Adrenal gland (tissue), 12 donors: ENCODE results near the gene SP140L. TPM values are rescaled to one million over a fixed set of nuclear protein-coding genes. Genes with fewer than 3 reads are reported as not detected.

Experiments
- DNase-seq, 7 donors: peaks; one replicate each; pipeline ENCODE4 v3.0.0-alpha.2; 2019 to 2020
- H3K27ac ChIP-seq, 5 donors: fragments of 200-600 bp; sonication (generic) in 4 of 5; 1 replicate in 3 of 5; 2 replicates in 2 of 5; pipeline versions ENCODE4 v1.5.1 to v1.8.0; 2016 to 2020; ENCODE audit warnings: mild to moderate bottlenecking in 1 of 5
- H3K27me3 ChIP-seq: fragments of 200-600 bp; 2 replicates; pipeline ENCODE4 v1.8.0; 2021
- H3K36me3 ChIP-seq, 2 donors: fragments of 200-600 bp; replicated peaks in 1 of 2; 1 replicate in 1 of 2; 2 replicates in 1 of 2; pipeline versions ENCODE4 v1.5.1 to v1.8.0; 2018 to 2022
- H3K4me1 ChIP-seq, 2 donors: fragments of 200-600 bp; replicated peaks in 1 of 2; 1 replicate in 1 of 2; 2 replicates in 1 of 2; pipeline versions ENCODE4 v1.5.1 to v1.8.0; 2018 to 2021
- H3K4me3 ChIP-seq, 4 donors: fragments of 200-600 bp; sonication (generic) in 3 of 4; one replicate each; pipeline ENCODE4 v1.5.1; 2016 to 2018
- H3K9me3 ChIP-seq, 3 donors: fragments of 200-600 bp; sonication (generic) in 1 of 3; replicated peaks in 1 of 3; 1 replicate in 2 of 3; 2 replicates in 1 of 3; pipeline versions ENCODE4 v1.5.1 to v1.8.0; 2016 to 2021
- POLR2A ChIP-seq, 2 donors: fragments of 450-650 bp; IDR thresholded peaks; one replicate each; pipeline ENCODE4 v1.6.1; 2017; ENCODE audit warnings: antibody characterized with exemption in 2 of 2, mild to moderate bottlenecking in 2 of 2, moderate library complexity in 1 of 2
- WGBS, 4 donors: extraction: QIAGEN DNeasy Blood & Tissue Kit in 2 of 4; methylation state at CpG; one replicate each; pipeline versions ENCODE4 v1.1.5 to v1.1.7; 2013 to 2017; 5-methylcytosine and 5-hydroxymethylcytosine counted together
- intact Hi-C, 2 donors: fragments of 100-400 bp; cut with DNase I; formaldehyde crosslinking; loops; one replicate each; pipeline versions ENCODE4 v1.14.1 to v1.15.0; 2022 to 2023
- polyA plus RNA-seq, 3 donors: library from polyadenylated mRNA; stranded (reverse); fragments of 200-250 nt in 2 of 3; fragments of 350-450 nt in 1 of 3; fragmentation: Illumina TruSeq in 1 of 3; extraction: RNeasy Lipid Tissue Mini Kit (QIAGEN cat#74804) in 1 of 3; gene quantifications; one replicate each; pipeline ENCODE4 v1.2.3, GENCODE V29; 2013 to 2014
- total RNA-seq, 9 donors: library from RNA; depleted of rRNA in 4 of 9; stranded (reverse); fragments of >200 nt in 4 of 9; fragments of 120-200 nt in 1 of 9; fragmentation: NEBNext Ultra II Directional in 1 of 9; extraction: Animal tissue kit (Norgen Biotek cat#: 25700) in 1 of 9; gene quantifications; one replicate each; pipeline versions ENCODE4 v1.1.0 to v1.2.4, GENCODE V29; 2013 to 2023
- TF ChIP-seq, protein P1 (sequence below), 6 experiments: fragments of 450-650 bp in 4 of 6; fragments of 200-600 bp in 2 of 6; sonication (generic) in 1 of 6; IDR thresholded peaks; 1 replicate in 5 of 6; 2 replicates in 1 of 6; pipeline versions ENCODE4 v1.5.1 to v1.8.0; 2016 to 2021; ENCODE audit warnings: antibody characterized with exemption in 6 of 6, mild to moderate bottlenecking in 2 of 6, moderate library complexity in 1 of 6
- donor health status: healthy with polysubstance abuse.
- donor health status: Bipolar disorder and iron deficiency.
- donor health status: DM: yes; HTN: yes; CAD: no.
- donor health status: DM: no; HTN: no; CAD: no.
- donor health status: DM: no; HTN: no; CAD: no.
- donor health status: DM: yes; HTN: yes; CAD: no.

The SP140L gene
- total and polyA plus RNA-seq, 12 donors = 6.5 to 30.8 (median 21.3) TPM

DNA sequence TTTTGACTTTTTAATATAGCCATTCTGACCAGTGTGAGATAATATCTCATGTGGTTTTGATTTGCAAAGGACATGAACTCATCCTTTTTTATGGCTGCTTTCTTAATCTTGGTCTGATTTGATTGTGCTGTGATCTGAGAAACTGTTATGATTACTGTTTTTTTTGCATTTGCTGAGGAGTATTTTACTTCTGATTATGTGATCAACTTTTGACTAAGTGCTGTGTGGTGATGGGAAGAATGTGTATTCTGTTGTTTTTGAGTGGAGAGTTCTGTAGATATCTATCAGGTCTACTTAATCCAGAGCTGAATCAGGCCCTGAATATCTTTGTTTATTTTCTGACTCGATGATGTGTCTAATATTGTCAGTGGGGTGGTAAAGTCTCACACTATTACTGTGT is 16.8 kb downstream of the SP140L start:
- peaks cover 0 to 11% (median 0%) of the 10 kb centered on the region in 3 donors for H3K9me3 ChIP-seq
- H3K27ac ChIP-seq = no peak overlapping the region
- 83 to 91% (median 87%) methylated on average over 1 of the region's 1 CpG for WGBS, 4 donors
- no peak for TF ChIP-seq POLR2A (IDR thresholded peaks at IDR 0.05)
- TF ChIP-seq, protein P1, sequence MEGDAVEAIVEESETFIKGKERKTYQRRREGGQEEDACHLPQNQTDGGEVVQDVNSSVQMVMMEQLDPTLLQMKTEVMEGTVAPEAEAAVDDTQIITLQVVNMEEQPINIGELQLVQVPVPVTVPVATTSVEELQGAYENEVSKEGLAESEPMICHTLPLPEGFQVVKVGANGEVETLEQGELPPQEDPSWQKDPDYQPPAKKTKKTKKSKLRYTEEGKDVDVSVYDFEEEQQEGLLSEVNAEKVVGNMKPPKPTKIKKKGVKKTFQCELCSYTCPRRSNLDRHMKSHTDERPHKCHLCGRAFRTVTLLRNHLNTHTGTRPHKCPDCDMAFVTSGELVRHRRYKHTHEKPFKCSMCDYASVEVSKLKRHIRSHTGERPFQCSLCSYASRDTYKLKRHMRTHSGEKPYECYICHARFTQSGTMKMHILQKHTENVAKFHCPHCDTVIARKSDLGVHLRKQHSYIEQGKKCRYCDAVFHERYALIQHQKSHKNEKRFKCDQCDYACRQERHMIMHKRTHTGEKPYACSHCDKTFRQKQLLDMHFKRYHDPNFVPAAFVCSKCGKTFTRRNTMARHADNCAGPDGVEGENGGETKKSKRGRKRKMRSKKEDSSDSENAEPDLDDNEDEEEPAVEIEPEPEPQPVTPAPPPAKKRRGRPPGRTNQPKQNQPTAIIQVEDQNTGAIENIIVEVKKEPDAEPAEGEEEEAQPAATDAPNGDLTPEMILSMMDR (IDR thresholded peaks at IDR 0.05) = no peak
- DNase-seq = no peak
- intact Hi-C loops = no loop called here
- H3K4me1 ChIP-seq = peaks cover 0 to 5% of the 10 kb centered on the region in 2 donors
- no peaks in the 10 kb centered on the region for H3K27me3 ChIP-seq
- no peak overlapping the region for H3K4me3 ChIP-seq
- H3K36me3 ChIP-seq = no peaks in the 10 kb centered on the region

DNA sequence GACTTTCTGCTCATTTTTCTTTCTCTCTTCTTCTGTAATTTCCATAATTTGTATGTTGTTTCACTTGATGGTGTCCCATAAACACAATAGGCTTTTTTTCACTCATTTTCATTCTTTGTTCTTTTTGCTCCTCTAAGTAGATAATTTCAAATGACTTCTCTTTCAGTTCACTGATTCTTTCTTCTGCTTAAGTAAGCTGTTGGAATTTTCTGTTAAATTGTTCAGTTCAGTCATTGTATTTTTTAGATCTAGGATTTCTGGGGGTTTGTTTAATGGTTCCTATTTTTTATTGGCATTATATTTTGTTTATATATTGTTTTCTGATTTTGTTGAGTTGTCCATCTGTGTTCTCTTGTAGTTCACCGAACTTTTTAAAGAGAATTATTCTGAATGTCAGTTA is 19.5 kb downstream of the SP140L start:
- TF ChIP-seq, protein P1 (IDR thresholded peaks at IDR 0.05) = no peak
- TF ChIP-seq POLR2A (IDR thresholded peaks at IDR 0.05) = no peak
- no peak overlapping the region for H3K27ac ChIP-seq
- peaks cover 0 to 5% of the 10 kb centered on the region in 2 donors for H3K4me1 ChIP-seq
- peaks cover 0 to 11% (median 0%) of the 10 kb centered on the region in 3 donors for H3K9me3 ChIP-seq
- H3K27me3 ChIP-seq = no peaks in the 10 kb centered on the region
- 96 to 100% (median 97%) methylated on average over 1 of the region's 1 CpG for WGBS, 4 donors
- no peak for DNase-seq
- intact Hi-C loops = no loop called here
- H3K4me3 ChIP-seq = no peak overlapping the region
- H3K36me3 ChIP-seq = no peaks in the 10 kb centered on the region

DNA sequence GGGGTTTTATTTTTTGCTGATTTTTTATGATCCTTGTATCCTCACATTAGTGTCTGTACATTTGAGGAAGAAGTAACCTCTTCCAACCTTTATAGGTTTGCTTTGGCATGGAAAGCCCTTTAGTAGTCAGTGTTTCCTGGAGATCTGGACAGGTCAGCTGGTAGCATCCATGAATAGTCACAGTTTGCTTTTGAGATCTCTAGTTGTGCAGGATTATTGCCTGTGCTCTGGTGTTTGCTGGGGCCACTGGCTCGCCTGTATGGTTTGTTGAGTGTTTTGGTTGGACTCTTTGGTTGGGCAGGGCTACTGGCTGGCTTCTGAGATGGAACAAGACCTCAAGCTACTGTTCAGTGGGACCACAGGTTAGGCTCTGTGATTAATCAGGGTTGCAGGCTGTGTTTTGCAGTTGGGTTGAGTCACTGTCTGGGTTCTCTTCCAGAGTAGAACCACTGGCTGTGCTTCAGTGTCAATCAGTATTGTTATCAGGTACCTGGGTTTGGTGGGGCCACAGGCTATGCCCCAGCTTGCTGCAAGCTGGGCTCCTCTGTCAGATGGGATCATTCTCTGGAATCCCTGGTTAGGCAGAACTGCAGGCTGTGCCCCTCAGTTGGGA is 20.0 kb downstream of the SP140L start:
- intact Hi-C loops = no loop called here
- H3K4me1 ChIP-seq = peaks cover 0 to 5% of the 10 kb centered on the region in 2 donors
- 60 to 98% (median 81%) methylated on average over 1 of the region's 1 CpG for WGBS, 4 donors
- TF ChIP-seq, protein P1 (IDR thresholded peaks at IDR 0.05) = no peak
- TF ChIP-seq POLR2A (IDR thresholded peaks at IDR 0.05) = no peak
- H3K4me3 ChIP-seq = no peak overlapping the region
- peaks cover 0 to 11% (median 0%) of the 10 kb centered on the region in 3 donors for H3K9me3 ChIP-seq
- no peak for DNase-seq
- no peaks in the 10 kb centered on the region for H3K27me3 ChIP-seq
- no peaks in the 10 kb centered on the region for H3K36me3 ChIP-seq
- H3K27ac ChIP-seq = no peak overlapping the region

DNA sequence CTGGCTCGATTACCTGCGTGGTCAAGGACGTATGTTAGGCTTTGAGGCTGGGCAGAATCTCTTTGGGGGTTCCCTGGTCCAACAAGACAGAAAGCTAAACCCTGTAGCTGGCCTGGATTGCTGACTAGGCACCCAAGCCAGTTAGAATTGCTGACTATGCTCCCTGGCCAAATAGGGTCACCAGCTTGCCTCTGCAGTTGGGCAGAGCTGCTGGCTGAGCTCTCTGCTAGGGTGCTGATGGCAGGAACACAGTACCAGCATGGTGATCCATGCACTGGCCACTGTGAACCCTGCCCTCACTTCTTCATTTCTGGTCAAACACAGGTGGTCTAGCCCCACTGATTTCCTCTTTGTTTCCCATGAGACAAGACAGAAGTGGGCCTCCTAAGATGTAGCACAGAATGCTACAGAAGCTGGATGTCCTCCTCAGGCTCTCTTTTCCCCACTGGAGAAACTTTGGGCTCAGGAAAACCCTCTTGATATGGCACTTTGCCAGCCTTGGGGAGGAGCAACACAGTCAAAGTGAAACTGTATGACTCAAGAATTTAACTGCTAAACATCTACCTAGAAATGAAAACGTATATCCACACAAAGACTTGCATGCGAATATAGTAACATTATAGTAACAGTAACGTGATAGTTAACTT is 20.8 kb downstream of the SP140L start:
- intact Hi-C loops = no loop called here
- peaks cover 0 to 11% (median 0%) of the 10 kb centered on the region in 3 donors for H3K9me3 ChIP-seq
- H3K27ac ChIP-seq = no peak overlapping the region
- no peaks in the 10 kb centered on the region for H3K27me3 ChIP-seq
- peaks cover 0 to 5% of the 10 kb centered on the region in 2 donors for H3K4me1 ChIP-seq
- peak in 1 of 7 donors; percentile 35 for DNase-seq
- H3K36me3 ChIP-seq = no peaks in the 10 kb centered on the region
- 84 to 94% (median 88%) methylated on average over 3 to 6 of the region's 6 CpGs for WGBS, 4 donors
- H3K4me3 ChIP-seq = no peak overlapping the region
- no peak for TF ChIP-seq POLR2A (IDR thresholded peaks at IDR 0.05)
